Stimulated activated CD8-positive, alpha-beta memory T cell treated with anti-CD3 and anti-CD28 coated beads, Interleukin-7, amount 100 ng/mL, for 1 hour (primary cell): ENCODE data around the gene HOMER1.

ENCODE experiments used
- DNase-seq, 2 donors: peaks; one replicate each; pipeline ENCODE4 v3.0.0-alpha.2; 2020; ENCODE audit warnings: low read depth in 2 of 2

The HOMER1 gene

GRCh38 chr5:79489773-79490172 lies 24.2 kb downstream of the HOMER1 start:
- DNase-seq: no peak

GRCh38 chr5:79488775-79489174 lies 25.2 kb downstream of the HOMER1 start:
- no peak for DNase-seq

GRCh38 chr5:79488058-79488457 lies 25.9 kb downstream of the HOMER1 start:
- DNase-seq: no peak

GRCh38 chr5:79487251-79487650 lies 26.7 kb downstream of the HOMER1 start:
- DNase-seq: no peak

GRCh38 chr5:79486116-79486515 lies 27.8 kb downstream of the HOMER1 start:
- no peak for DNase-seq

- DNase-seq: no peak
Observed at GRCh38 chr5:79484731-79485130, 29.2 kb downstream of the HOMER1 start.

- no peak for DNase-seq
Observed at GRCh38 chr5:79481574-79481973, 32.4 kb downstream of the HOMER1 start.

GRCh38 chr5:79480991-79481390 lies 32.9 kb downstream of the HOMER1 start:
- DNase-seq: no peak

GRCh38 chr5:79475152-79475466 lies 38.8 kb downstream of the HOMER1 start:
- DNase-seq: no peak

GRCh38 chr5:79474367-79475151 lies 39.4 kb downstream of the HOMER1 start:
- DNase-seq: no peak

- no peak for DNase-seq
Observed at GRCh38 chr5:79471556-79471955, 42.4 kb downstream of the HOMER1 start.

- no peak for DNase-seq
Observed at GRCh38 chr5:79464695-79465332, 49.1 kb downstream of the HOMER1 start.

- no peak for DNase-seq
Observed at GRCh38 chr5:79464278-79464677, 49.7 kb downstream of the HOMER1 start.

- no peak for DNase-seq
Observed at GRCh38 chr5:79459626-79460025, 54.3 kb downstream of the HOMER1 start.

GRCh38 chr5:79456890-79457583 lies 56.9 kb downstream of the HOMER1 start:
- no peak for DNase-seq

- no peak for DNase-seq
Observed at GRCh38 chr5:79456400-79456799, 57.5 kb downstream of the HOMER1 start.

GRCh38 chr5:79454043-79454442 lies 59.9 kb downstream of the HOMER1 start:
- no peak for DNase-seq

GRCh38 chr5:79448336-79448735 lies 65.6 kb downstream of the HOMER1 start:
- DNase-seq: no peak

GRCh38 chr5:79436821-79437220 lies 77.1 kb downstream of the HOMER1 start:
- DNase-seq: no peak

GRCh38 chr5:79436224-79436623 lies 77.7 kb downstream of the HOMER1 start:
- DNase-seq: no peak

GRCh38 chr5:79430196-79430595 lies 83.7 kb downstream of the HOMER1 start:
- DNase-seq: no peak

- no peak for DNase-seq
Observed at GRCh38 chr5:79423296-79423695, 90.6 kb downstream of the HOMER1 start.

- DNase-seq: no peak
Observed at GRCh38 chr5:79420248-79420647, 93.7 kb downstream of the HOMER1 start.
